GM21786 (cell line): ENCODE measurements around the gene UBE2C.
"Not testable (repeated sequence)": the region's sequence is repeated elsewhere in the genome, so short reads cannot be mapped to it uniquely, and the experiment has no call there.

Experiments used
- ATAC-seq: cut with Tn5 transposase; IDR thresholded peaks from one replicate; pipeline ENCODE4 v1.9.1; 2021; ENCODE audit not compliant: unreplicated experiment

UBE2C gene

GRCh38 chr20:45812157-45813005 lies at the start of gene UBE2C:
Gene UBE2C (plus strand): TSS chr20:45812644. CDS start chr20:45812696, 52 bp downstream.
- peak; percentile 98 for ATAC-seq

DNA sequence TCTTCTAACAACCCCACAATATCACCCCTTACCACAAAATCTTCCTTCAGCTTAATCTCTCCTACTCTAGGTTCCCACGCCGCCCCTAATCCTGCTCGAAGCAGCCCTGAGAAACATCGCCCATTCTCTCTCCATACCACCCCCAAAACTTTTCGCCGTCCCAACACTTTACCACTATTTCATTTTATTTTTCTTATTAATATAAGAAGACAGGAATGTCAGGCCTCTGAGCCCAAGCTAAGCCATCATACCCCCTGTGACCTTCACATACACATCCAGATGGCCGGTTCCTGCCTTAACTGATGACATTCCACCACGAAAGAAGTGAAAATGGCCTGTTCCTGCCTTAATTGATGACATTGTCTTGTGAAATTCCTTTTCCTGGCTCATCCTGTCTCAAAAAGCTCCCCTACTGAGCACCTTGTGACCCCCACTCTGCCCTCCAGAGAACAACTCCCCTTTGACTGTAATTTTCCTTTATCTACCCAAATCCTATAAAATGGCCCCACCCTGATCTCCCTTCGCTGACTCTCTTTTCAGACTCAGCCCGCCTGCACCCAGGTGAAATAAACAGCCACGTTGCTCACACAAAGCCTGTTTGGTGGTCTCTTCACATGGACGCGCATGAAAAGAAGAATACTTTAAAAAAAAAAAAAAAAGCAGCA lies 47.7 kb upstream of the UBE2C start:
- ATAC-seq = not testable (repeated sequence)

DNA sequence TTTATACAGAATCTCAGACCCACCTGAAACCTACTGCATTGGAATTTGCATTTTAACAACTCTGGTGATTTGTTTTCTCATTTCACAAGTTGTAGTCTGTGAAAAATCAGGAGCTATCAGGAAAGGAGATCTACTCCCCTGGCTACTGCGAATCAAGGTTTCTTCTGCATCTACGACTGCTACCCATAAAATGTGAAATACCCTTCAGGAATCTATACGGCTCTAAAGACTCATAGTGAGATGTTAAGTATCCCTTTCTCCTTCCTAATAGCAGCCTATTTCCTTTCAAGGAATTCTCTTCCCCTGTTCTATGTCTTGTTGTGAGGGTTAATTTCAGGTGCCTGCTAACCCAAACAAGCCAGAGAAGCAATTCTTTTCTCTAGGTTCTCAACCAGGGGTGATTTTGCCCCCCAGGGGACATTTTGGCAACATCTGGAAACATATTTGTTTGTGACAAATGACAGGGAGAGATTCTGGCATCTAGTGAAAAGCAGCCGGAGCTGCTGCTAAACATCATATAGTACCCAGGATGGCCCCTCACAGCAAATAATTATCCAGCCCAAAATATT lies 47.1 kb upstream of the UBE2C start:
- no peak for ATAC-seq

DNA sequence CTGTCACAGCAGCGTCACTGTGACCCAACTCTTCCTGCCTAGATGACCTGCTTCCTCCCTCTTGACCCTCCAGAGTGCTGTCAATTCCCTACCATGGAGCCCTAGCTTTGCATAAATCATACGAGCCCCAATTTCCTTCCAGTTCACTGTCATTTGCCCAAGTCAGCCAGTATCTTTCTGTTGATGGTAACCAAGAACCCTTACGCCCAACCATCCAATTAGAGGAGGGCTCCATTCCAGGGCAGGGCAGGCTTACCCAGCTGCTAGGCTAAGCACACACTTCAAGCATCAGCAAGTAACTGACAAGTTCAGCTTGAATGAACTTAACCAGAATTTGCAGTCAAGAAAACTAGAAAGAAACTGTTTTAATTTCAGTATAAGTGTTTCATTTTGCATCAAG lies 46.5 kb upstream of the UBE2C start:
- ATAC-seq = no peak

DNA sequence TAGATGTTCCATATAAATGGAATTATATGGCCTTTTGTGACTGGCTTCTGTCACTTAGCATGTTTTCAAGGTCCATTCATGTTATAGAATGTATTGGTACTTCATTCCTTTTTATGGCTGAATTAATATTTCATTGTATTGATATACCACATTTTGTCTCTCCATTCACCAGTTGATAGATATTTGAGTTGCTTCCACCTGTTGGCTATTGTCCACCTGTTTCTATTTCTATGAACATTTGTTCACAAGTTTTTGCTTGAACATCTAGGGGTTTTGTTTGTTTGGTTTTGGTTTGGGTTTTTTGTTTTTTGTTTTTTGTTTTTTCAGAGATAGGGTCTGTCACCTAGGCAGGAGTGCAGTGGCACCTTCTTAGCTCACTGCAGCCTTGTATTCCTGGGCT lies 44.0 kb upstream of the UBE2C start:
- no peak for ATAC-seq

GRCh38 chr20:45771182-45771759 lies 41.2 kb upstream of the UBE2C start:
- ATAC-seq = no peak

DNA sequence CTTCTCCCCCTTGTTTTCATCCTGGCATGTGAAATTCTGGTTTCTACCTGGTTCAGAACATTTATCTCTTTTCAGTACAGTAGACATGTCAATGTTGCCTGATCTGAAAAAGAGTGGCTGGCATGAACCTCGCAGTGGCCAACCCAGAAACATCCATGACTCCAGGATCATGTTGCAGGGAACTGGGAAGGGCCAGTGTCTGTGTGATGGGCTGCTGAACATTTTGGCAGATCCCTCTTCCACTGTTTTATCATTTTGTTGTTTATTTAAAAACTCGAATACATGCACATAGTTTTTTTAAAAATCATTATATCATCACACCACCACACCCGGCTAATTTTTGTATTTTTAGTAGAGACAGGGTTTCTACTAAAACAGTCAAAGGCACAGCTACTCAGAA lies 39.8 kb upstream of the UBE2C start:
- no peak for ATAC-seq

GRCh38 chr20:45774945-45775344 lies 37.5 kb upstream of the UBE2C start:
- no peak for ATAC-seq

- ATAC-seq = no peak
These were observed 37.0 kb upstream of the UBE2C start for GRCh38 chr20:45775411-45775810.

GRCh38 chr20:45776931-45777330 lies 35.5 kb upstream of the UBE2C start:
- ATAC-seq = no peak

DNA sequence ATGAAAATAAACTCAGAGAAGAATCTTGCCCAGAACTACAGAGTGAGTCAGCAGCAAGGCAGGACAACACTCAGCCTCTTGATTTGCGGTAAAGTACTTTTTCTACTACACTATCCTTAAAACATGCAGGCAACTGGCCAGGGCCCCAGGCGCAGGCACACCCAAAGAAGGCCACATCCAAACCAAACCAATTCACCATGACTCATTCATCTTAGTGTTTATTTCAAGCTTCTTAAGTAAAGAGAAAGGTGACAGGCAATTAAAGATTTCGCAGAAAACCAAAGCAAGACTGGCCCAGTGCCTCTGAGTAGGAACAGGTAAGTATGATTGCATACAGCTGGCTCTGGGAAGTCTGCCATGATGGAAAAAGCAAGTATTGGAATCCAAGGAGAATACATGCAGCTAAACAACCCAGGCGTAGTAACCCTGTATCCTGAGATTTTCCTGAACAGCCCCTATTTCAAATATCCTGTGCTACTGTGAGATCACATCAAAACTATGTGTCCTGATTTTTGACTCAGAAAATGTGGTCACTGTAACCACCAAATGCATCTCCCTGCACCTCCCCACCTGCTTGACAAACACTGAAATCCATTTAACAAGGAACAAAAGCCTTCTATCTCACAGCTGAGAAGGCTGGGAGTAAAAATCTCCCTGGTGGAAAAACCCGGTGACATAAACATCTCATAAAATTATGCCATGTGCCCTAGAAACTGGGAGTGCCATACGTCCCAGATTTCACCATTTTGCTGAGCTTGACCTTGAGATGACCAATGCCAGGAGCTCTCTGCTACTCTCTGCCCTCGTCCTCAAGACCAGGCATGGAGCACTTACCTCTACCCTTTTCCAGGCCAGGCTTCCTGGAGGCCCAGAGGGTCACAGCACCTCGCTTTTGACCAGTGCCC lies 33.2 kb upstream of the UBE2C start:
- no peak for ATAC-seq

- ATAC-seq = no peak
These were observed 32.3 kb upstream of the UBE2C start for GRCh38 chr20:45780159-45780558.

GRCh38 chr20:45781391-45781931 lies 31.0 kb upstream of the UBE2C start:
- ATAC-seq = no peak

- no peak for ATAC-seq
These were observed 29.6 kb upstream of the UBE2C start for GRCh38 chr20:45782890-45783289.

DNA sequence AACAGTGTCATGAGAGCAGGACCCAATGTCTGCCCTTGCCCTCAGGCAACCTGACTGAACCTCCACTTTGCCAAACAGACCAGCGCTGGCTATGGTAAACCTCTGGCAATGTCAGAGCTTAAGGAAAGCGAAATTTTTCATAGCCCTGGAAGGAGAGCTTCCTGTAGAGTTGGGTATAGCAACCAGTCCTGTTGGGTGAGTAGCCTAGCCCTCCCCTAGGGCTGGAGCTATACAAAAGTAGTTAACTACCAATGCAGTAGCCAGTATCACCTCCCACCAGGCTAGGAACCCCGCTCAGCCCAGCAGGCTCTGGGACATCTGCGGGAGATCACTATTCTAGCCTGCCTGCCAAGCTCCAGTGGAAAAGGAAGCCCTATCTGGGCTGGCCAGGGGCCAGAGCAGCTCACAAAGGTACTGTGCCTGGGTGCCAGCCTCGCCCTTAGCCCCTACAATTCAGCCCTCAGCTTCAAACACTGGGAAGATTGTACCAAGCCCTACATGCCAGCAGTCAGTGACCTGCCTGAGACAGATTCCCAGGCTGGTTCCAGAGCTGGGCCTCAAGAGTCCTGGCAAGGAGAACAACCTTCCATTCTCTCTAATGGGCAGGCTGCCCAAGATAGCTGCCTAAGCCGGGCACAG lies 28.7 kb upstream of the UBE2C start:
- no peak for ATAC-seq

GRCh38 chr20:45788351-45788750 lies 24.1 kb upstream of the UBE2C start:
- no peak for ATAC-seq

- peak; percentile 16 for ATAC-seq
These were observed 19.9 kb upstream of the UBE2C start for GRCh38 chr20:45792317-45793118.

DNA sequence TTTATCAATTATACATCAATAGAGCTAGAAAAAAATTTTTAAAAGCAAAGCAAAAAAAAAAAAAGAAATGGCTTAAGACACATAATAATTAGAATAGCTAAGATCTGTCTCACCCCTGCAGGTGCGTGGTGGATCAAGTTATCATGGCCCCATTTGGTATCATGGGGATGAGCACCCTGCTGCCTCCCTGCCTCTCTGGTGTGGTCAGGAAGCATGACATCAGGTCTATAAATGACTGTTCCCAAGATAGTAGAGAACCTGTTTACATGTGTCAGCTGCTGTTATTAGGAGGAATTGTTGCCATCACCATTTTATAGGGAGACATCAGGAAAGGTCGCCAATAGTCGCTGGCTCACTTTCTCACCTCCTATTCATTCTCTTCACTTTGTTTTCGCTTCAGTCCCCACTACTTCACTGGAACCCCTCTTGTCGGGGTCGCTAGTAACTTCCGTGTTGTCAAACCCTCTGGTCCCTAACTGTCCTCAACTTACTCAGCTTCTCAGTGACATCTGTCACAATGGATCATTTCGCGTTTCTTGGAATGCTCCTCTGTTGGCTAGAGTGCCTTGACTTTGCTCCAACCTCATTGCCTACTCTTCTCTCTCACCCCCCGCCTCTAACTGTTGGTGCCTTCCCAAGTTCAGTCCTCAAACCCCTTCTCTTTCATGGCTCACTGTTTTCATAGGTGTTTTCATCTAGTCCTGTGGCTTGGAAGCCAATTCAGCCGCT lies 15.9 kb upstream of the UBE2C start:
- no peak for ATAC-seq
